ENCODE measurements around the gene KRTAP22-2. TPM values are rescaled to one million over a fixed set of nuclear protein-coding genes. Genes with fewer than 3 reads are reported as not detected.

The KRTAP22-2 gene
- total RNA-seq, 3 donors from 2014 or later, result not detected

DNA sequence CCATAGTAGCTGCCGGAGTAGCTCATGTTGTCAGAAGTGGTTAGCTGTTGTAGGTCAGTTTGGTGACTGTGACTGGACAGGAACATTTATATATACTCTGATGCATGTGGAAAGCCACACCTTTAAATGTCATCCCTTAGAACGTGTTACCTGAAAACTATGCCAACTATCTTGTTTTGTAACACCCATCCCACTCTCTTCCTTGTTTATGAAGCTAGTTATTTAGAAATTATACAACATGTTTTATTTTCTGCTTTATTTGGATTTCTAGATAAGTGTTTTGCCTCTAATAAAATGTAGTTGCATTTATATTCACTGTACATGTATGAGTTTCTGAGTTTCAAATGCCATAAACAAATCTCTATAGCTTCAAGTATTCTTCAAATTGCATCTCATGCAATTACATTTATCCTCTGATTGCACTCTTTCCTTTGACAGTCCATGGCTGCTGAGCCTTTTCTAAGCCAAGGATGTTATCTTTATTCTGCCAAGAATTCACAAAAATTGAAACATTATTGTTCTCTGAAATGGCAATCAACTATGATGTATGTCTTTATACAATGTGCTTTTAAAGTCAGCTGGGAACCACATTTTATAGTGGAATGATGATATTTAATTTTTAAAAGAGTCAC lies 28.8 kb downstream of the KRTAP22-2 start, which contains the start of gene KRTAP19-7:
Gene KRTAP19-7 (minus strand): TSS at position 51 of the 632 bp plus-strand sequence. CDS start 25 bp downstream, at position 26.
- Histone ChIP-seq H3K4me3 (no peak within 1 kb of the TSS), H3K36me3 (no peaks in the 10 kb centered on the region), H3K27ac (no peak within 1 kb of the TSS), H3K4me1 (no peaks in the 10 kb centered on the region), H3K9me3 (no peaks in the 10 kb centered on the region), H3K27me3 (no peaks in the 10 kb centered on the region)
- intact Hi-C loops (cut with DNase I; ENCODE audit: low total_unique reads), result no loop called here
- DNase-seq (ENCODE audit: low spot score in 2 of 2), result no peak
- TF ChIP-seq POLR2AphosphoS5 (IDR thresholded peaks at IDR 0.05), result no peak
- TF ChIP-seq, protein P1, sequence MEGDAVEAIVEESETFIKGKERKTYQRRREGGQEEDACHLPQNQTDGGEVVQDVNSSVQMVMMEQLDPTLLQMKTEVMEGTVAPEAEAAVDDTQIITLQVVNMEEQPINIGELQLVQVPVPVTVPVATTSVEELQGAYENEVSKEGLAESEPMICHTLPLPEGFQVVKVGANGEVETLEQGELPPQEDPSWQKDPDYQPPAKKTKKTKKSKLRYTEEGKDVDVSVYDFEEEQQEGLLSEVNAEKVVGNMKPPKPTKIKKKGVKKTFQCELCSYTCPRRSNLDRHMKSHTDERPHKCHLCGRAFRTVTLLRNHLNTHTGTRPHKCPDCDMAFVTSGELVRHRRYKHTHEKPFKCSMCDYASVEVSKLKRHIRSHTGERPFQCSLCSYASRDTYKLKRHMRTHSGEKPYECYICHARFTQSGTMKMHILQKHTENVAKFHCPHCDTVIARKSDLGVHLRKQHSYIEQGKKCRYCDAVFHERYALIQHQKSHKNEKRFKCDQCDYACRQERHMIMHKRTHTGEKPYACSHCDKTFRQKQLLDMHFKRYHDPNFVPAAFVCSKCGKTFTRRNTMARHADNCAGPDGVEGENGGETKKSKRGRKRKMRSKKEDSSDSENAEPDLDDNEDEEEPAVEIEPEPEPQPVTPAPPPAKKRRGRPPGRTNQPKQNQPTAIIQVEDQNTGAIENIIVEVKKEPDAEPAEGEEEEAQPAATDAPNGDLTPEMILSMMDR (IDR thresholded peaks at IDR 0.05), result no peak
- TF ChIP-seq POLR2A (IDR thresholded peaks at IDR 0.05), result no peak

DNA sequence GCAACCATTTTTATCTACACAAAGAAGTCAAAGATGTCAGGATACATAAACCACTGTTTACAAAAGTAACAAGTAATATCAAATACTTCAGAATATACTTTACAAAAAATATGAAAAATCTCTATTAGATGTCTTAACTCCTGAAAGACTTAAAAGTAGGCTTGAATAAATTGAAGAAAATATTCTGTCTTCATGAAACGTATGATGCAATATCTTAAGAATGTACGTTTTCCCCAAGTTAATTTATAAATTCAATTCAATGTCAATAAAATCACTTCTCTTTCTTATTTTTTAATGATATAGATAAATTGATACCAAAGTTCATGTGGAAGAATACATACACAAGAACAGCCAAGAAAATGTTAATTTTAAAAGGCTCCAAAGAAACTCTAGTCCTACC lies 35.1 kb downstream of the KRTAP22-2 start:
- Histone ChIP-seq H3K27ac (no peak overlapping the region), H3K4me3 (no peak overlapping the region), H3K27me3 (no peaks in the 10 kb centered on the region), H3K36me3 (no peaks in the 10 kb centered on the region), H3K4me1 (no peaks in the 10 kb centered on the region), H3K9me3 (peaks cover 0 to 6% of the 10 kb centered on the region in 2 donors)
- intact Hi-C loops (cut with DNase I; ENCODE audit: low total_unique reads), result no loop called here
- no peak for DNase-seq (ENCODE audit: low spot score in 2 of 2)
- TF ChIP-seq POLR2AphosphoS5 (IDR thresholded peaks at IDR 0.05) (no peak), POLR2A (IDR thresholded peaks at IDR 0.05) (no peak)
- TF ChIP-seq, protein P1 (IDR thresholded peaks at IDR 0.05), result no peak

DNA sequence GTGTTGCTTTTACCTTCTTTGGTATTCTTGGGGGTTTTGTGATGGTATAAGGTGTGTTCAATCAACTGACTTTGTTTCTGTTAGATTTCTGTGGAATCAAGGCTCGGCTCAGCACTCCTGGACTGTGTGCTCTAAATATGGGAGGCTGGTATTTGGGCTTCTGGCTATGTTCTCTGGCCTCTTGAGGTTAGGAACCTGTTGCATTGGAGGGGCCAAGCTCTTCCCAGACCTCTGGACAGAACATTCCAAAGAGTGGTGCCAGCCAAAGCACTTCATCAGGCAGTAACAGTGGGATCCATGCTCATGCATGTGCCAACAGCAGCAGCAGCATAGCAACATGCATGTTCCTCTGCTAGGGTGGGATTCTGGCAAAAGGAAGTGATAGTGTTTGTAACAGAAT lies 37.4 kb downstream of the KRTAP22-2 start:
- H3K4me1 ChIP-seq, result no peaks in the 10 kb centered on the region
- no peaks in the 10 kb centered on the region for H3K27me3 ChIP-seq
- H3K4me3 ChIP-seq, result no peak overlapping the region
- intact Hi-C loops (cut with DNase I; ENCODE audit: low total_unique reads), result no loop called here
- no peak for DNase-seq (ENCODE audit: low spot score in 2 of 2)
- TF ChIP-seq POLR2AphosphoS5 (IDR thresholded peaks at IDR 0.05) (no peak), POLR2A (IDR thresholded peaks at IDR 0.05) (no peak)
- TF ChIP-seq, protein P1 (IDR thresholded peaks at IDR 0.05), result no peak
- H3K27ac ChIP-seq, result no peak overlapping the region
- no peaks in the 10 kb centered on the region for H3K36me3 ChIP-seq
- H3K9me3 ChIP-seq, result peaks cover 0 to 6% of the 10 kb centered on the region in 2 donors

DNA sequence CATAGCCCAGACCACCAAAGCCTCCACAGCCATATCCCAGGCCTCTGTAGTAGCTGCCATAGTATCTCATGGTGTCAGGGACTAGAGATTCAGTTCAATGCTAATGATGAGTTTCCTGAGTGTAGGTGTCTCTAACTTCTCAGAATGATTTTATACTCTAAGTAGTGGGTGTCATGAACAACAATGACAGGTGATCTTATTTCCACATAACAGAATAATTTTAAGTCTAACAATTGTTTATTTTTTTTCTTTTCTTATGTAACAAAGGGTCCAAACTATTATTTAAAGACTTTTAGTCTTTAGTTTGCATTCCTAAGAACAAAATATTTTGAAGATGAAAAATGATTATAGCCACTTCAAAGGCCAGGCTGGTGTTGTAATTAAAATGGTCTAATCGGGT lies 48.4 kb downstream of the KRTAP22-2 start, which contains the start of gene KRTAP19-6:
Gene KRTAP19-6 (minus strand): TSS at position 101 of the 400 bp plus-strand sequence. CDS start 31 bp downstream, at position 70.
- H3K4me1 ChIP-seq, result no peaks in the 10 kb centered on the region
- H3K9me3 ChIP-seq, result no peaks in the 10 kb centered on the region
- TF ChIP-seq, protein P1 (IDR thresholded peaks at IDR 0.05), result no peak
- TF ChIP-seq POLR2AphosphoS5 (IDR thresholded peaks at IDR 0.05) (no peak), POLR2A (IDR thresholded peaks at IDR 0.05) (no peak)
- intact Hi-C loops (cut with DNase I; ENCODE audit: low total_unique reads), result no loop called here
- no peak within 1 kb of the TSS for H3K4me3 ChIP-seq
- H3K27me3 ChIP-seq, result no peaks in the 10 kb centered on the region
- no peak within 1 kb of the TSS for H3K27ac ChIP-seq
- H3K36me3 ChIP-seq, result peaks cover 6% of the 10 kb centered on the region
- DNase-seq (ENCODE audit: low spot score in 2 of 2), result no peak

Other genes starting within 250 kb of the KRTAP22-2 start
- not detected for gene KRTAP23-1, start 241.8 kb downstream of the KRTAP22-2 start, total RNA-seq
- gene KRTAP13-2, start 218.1 kb downstream of the KRTAP22-2 start, total RNA-seq, result not detected
- not detected for gene KRTAP13-1, start 194.4 kb downstream of the KRTAP22-2 start, total RNA-seq
- not detected for gene KRTAP13-3, start 164.5 kb downstream of the KRTAP22-2 start, total RNA-seq
- not detected for gene KRTAP13-4, start 160.2 kb downstream of the KRTAP22-2 start, total RNA-seq
- gene KRTAP15-1, start 150.1 kb downstream of the KRTAP22-2 start, total RNA-seq, result not detected
- gene KRTAP19-1, start 110.0 kb downstream of the KRTAP22-2 start, total RNA-seq, result not detected
- not detected for gene KRTAP19-2, start 103.0 kb downstream of the KRTAP22-2 start, total RNA-seq
- not detected for gene KRTAP19-3, start 98.4 kb downstream of the KRTAP22-2 start, total RNA-seq
- gene KRTAP19-4, start 93.2 kb downstream of the KRTAP22-2 start, total RNA-seq, result not detected
- not detected for gene KRTAP19-5, start 88.3 kb downstream of the KRTAP22-2 start, total RNA-seq
- not detected for gene KRTAP19-6, start 48.5 kb downstream of the KRTAP22-2 start, total RNA-seq
- not detected for gene KRTAP19-7, start 29.1 kb downstream of the KRTAP22-2 start, total RNA-seq
- not detected for gene KRTAP6-3, start 2.0 kb upstream of the KRTAP22-2 start, total RNA-seq
- gene KRTAP6-2, start 8.5 kb upstream of the KRTAP22-2 start, total RNA-seq, result not detected
- gene KRTAP22-1, start 10.7 kb upstream of the KRTAP22-2 start, total RNA-seq, result not detected
- not detected for gene KRTAP6-1, start 23.5 kb upstream of the KRTAP22-2 start, total RNA-seq
- gene KRTAP20-1, start 26.0 kb upstream of the KRTAP22-2 start, total RNA-seq, result not detected
- not detected for gene KRTAP20-4, start 30.2 kb upstream of the KRTAP22-2 start, total RNA-seq
- not detected for gene KRTAP20-2, start 44.8 kb upstream of the KRTAP22-2 start, total RNA-seq
- not detected for gene KRTAP20-3, start 52.5 kb upstream of the KRTAP22-2 start, total RNA-seq
- not detected for gene KRTAP21-3, start 128.4 kb upstream of the KRTAP22-2 start, total RNA-seq
- gene KRTAP21-2, start 156.9 kb upstream of the KRTAP22-2 start, total RNA-seq, result not detected
- gene KRTAP21-1, start 165.0 kb upstream of the KRTAP22-2 start, total RNA-seq, result not detected
- not detected for gene KRTAP8-1, start 222.9 kb upstream of the KRTAP22-2 start, total RNA-seq
- not detected for gene KRTAP7-1, start 239.4 kb upstream of the KRTAP22-2 start, total RNA-seq

All from breast epithelium (tissue), 4 donors.